ENCODE results near the gene DCC. TPM values are rescaled to one million over a fixed set of nuclear protein-coding genes. Genes with fewer than 3 reads are reported as not detected.

Gene DCC
- total and polyA plus RNA-seq, 7 experiments from 2014 or later = not detected

DNA sequence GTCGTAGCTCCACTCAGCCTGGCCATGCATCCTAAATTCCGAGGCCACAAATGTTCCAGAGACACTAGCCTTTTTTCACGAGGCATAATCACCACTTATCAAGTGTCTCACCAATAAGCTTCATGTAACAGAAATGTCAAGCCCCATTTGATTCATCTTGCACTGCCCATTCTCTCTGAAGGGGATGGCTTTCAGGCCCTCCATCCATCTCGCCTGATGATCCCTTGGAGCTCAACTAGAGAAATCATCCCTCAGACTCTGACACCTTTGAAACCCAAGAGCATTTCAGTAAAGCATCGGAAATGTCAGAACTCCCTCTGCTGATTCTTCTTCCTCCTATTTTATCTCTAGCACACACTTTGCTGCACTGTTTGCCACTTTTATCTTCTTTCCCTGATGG, 91.7 kb downstream of the DCC start:
- ChIA-PET CTCF (no interaction called here), POLR2A (no interaction called here)
- DNase-seq (no peak), ATAC-seq (no peak)
- Histone ChIP-seq H3K36me3 (ENCODE audit: control insufficient read depth in 2 of 3, insufficient read depth in 3 of 3, low read length in 3 of 3) (no peaks in the 10 kb centered on the region), H3K27me3 (ENCODE audit: control insufficient read depth in 2 of 2, insufficient read depth in 2 of 2, low read length in 2 of 2) (no peaks in the 10 kb centered on the region), H3K4me3 (ENCODE audit: low read length) (no peak overlapping the region), H3K4me1 (ENCODE audit: control insufficient read depth in 2 of 2, insufficient read depth in 2 of 2, low read length in 2 of 2) (no peaks in the 10 kb centered on the region), H3K9me3 (ENCODE audit: control insufficient read depth in 2 of 3, low read length in 3 of 3) (no peaks in the 10 kb centered on the region), H3K27ac (ENCODE audit: low read depth, low read length) (no peak overlapping the region)
- intact Hi-C loops (cut with micrococcal nuclease) = no loop called here
- Mint-ChIP-seq H3K9me3 (peaks cover 0 to 23% (median 4%) of the 10 kb centered on the region in 11 donors), H3K27ac (no peak overlapping the region), H3K27me3 (peaks cover 0 to 8% (median 4%) of the 10 kb centered on the region in 5 donors), H3K36me3 (no peaks in the 10 kb centered on the region), H3K4me3 (no peak overlapping the region), H3K4me1 (no peaks in the 10 kb centered on the region)

DNA sequence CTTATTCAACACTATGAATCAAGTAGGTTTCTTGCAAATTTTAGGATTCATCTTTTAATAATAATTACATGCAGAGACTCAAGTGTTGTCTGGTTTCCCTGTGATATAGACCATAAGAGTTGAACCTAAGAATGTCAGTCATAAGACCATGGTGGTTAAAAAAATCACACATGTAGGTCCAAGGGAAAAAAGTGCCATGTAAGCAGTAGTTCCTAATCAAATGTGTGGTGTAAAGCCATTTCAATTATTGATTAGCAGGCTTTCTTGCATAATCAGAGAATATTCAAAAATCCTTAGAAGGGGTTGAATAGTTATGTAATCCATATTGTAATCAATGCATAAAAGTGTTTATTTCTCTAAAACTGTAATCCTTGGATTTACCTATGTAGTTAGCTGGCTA, 93.8 kb downstream of the DCC start:
- H3K36me3 ChIP-seq (ENCODE audit: control insufficient read depth in 2 of 3, insufficient read depth in 3 of 3, low read length in 3 of 3) = no peaks in the 10 kb centered on the region
- no peak overlapping the region for H3K4me3 ChIP-seq (ENCODE audit: low read length)
- ATAC-seq = no peak
- H3K36me3 Mint-ChIP-seq = no peaks in the 10 kb centered on the region
- POLR2A ChIA-PET = no interaction called here
- H3K9me3 ChIP-seq (ENCODE audit: control insufficient read depth in 2 of 3, low read length in 3 of 3) = no peaks in the 10 kb centered on the region
- H3K4me3 Mint-ChIP-seq = no peak overlapping the region
- no peak for DNase-seq
- H3K4me1 ChIP-seq (ENCODE audit: control insufficient read depth in 2 of 2, insufficient read depth in 2 of 2, low read length in 2 of 2) = no peaks in the 10 kb centered on the region
- no peak overlapping the region for H3K27ac ChIP-seq (ENCODE audit: low read depth, low read length)
- CTCF ChIA-PET = no interaction called here
- peaks cover 0 to 8% (median 4%) of the 10 kb centered on the region in 5 donors for H3K27me3 Mint-ChIP-seq
- intact Hi-C loops (cut with micrococcal nuclease) = no loop called here
- H3K27ac Mint-ChIP-seq = no peak overlapping the region
- no peaks in the 10 kb centered on the region for H3K27me3 ChIP-seq (ENCODE audit: control insufficient read depth in 2 of 2, insufficient read depth in 2 of 2, low read length in 2 of 2)
- H3K4me1 Mint-ChIP-seq = no peaks in the 10 kb centered on the region
- peaks cover 0 to 18% (median 4%) of the 10 kb centered on the region in 11 donors for H3K9me3 Mint-ChIP-seq

- Histone ChIP-seq H3K36me3 (ENCODE audit: control insufficient read depth in 2 of 3, insufficient read depth in 3 of 3, low read length in 3 of 3) (no peaks in the 10 kb centered on the region), H3K27me3 (ENCODE audit: control insufficient read depth in 2 of 2, insufficient read depth in 2 of 2, low read length in 2 of 2) (no peaks in the 10 kb centered on the region), H3K4me3 (ENCODE audit: low read length) (no peak overlapping the region), H3K27ac (ENCODE audit: low read depth, low read length) (no peak overlapping the region), H3K9me3 (ENCODE audit: control insufficient read depth in 2 of 3, low read length in 3 of 3) (no peaks in the 10 kb centered on the region), H3K4me1 (ENCODE audit: control insufficient read depth in 2 of 2, insufficient read depth in 2 of 2, low read length in 2 of 2) (no peaks in the 10 kb centered on the region)
- no peak overlapping the region for H3K4me3 Mint-ChIP-seq
- ChIA-PET CTCF (no interaction called here), POLR2A (no interaction called here)
- ATAC-seq = no peak
- intact Hi-C loops (cut with micrococcal nuclease) = no loop called here
- peaks cover 0 to 12% (median 4%) of the 10 kb centered on the region in 11 donors for H3K9me3 Mint-ChIP-seq
- DNase-seq = no peak
- H3K4me1 Mint-ChIP-seq = no peaks in the 10 kb centered on the region
- H3K36me3 Mint-ChIP-seq = no peaks in the 10 kb centered on the region
- H3K27ac Mint-ChIP-seq = no peak overlapping the region
- peaks cover 0 to 8% (median 4%) of the 10 kb centered on the region in 5 donors for H3K27me3 Mint-ChIP-seq
These were observed 95.3 kb downstream of the DCC start for GRCh38 chr18:52435301-52435700.

GRCh38 chr18:52437161-52437560, 97.2 kb downstream of the DCC start:
- no peak for ATAC-seq
- POLR2A ChIA-PET = no interaction called here
- H3K9me3 ChIP-seq (ENCODE audit: control insufficient read depth in 2 of 3, low read length in 3 of 3) = no peaks in the 10 kb centered on the region
- intact Hi-C loops (cut with micrococcal nuclease) = no loop called here
- no peaks in the 10 kb centered on the region for H3K36me3 ChIP-seq (ENCODE audit: control insufficient read depth in 2 of 3, insufficient read depth in 3 of 3, low read length in 3 of 3)
- CTCF ChIA-PET = no interaction called here
- no peak for DNase-seq
- Mint-ChIP-seq H3K27ac (no peak overlapping the region), H3K36me3 (no peaks in the 10 kb centered on the region), H3K27me3 (peaks cover 0 to 8% (median 4%) of the 10 kb centered on the region in 5 donors), H3K4me3 (no peak overlapping the region), H3K9me3 (peaks cover 0 to 12% (median 4%) of the 10 kb centered on the region in 11 donors), H3K4me1 (no peaks in the 10 kb centered on the region)
- no peaks in the 10 kb centered on the region for H3K4me1 ChIP-seq (ENCODE audit: control insufficient read depth in 2 of 2, insufficient read depth in 2 of 2, low read length in 2 of 2)
- no peak overlapping the region for H3K27ac ChIP-seq (ENCODE audit: low read depth, low read length)
- H3K27me3 ChIP-seq (ENCODE audit: control insufficient read depth in 2 of 2, insufficient read depth in 2 of 2, low read length in 2 of 2) = no peaks in the 10 kb centered on the region
- no peak overlapping the region for H3K4me3 ChIP-seq (ENCODE audit: low read length)

GRCh38 chr18:52439457-52439856, 99.5 kb downstream of the DCC start:
- H3K4me1 Mint-ChIP-seq = no peaks in the 10 kb centered on the region
- H3K27ac Mint-ChIP-seq = no peak overlapping the region
- no peak for DNase-seq
- H3K36me3 Mint-ChIP-seq = no peaks in the 10 kb centered on the region
- no peak for ATAC-seq
- ChIA-PET POLR2A (no interaction called here), CTCF (no interaction called here)
- no peaks in the 10 kb centered on the region for H3K9me3 ChIP-seq (ENCODE audit: control insufficient read depth in 2 of 3, low read length in 3 of 3)
- no peak overlapping the region for H3K4me3 Mint-ChIP-seq
- no peaks in the 10 kb centered on the region for H3K36me3 ChIP-seq (ENCODE audit: control insufficient read depth in 2 of 3, insufficient read depth in 3 of 3, low read length in 3 of 3)
- H3K27me3 ChIP-seq (ENCODE audit: control insufficient read depth in 2 of 2, insufficient read depth in 2 of 2, low read length in 2 of 2) = no peaks in the 10 kb centered on the region
- peaks cover 0 to 8% (median 4%) of the 10 kb centered on the region in 5 donors for H3K27me3 Mint-ChIP-seq
- intact Hi-C loops (cut with micrococcal nuclease) = no loop called here
- H3K4me3 ChIP-seq (ENCODE audit: low read length) = no peak overlapping the region
- no peak overlapping the region for H3K27ac ChIP-seq (ENCODE audit: low read depth, low read length)
- H3K4me1 ChIP-seq (ENCODE audit: control insufficient read depth in 2 of 2, insufficient read depth in 2 of 2, low read length in 2 of 2) = no peaks in the 10 kb centered on the region
- H3K9me3 Mint-ChIP-seq = peaks cover 0 to 15% (median 5%) of the 10 kb centered on the region in 11 donors

DNA sequence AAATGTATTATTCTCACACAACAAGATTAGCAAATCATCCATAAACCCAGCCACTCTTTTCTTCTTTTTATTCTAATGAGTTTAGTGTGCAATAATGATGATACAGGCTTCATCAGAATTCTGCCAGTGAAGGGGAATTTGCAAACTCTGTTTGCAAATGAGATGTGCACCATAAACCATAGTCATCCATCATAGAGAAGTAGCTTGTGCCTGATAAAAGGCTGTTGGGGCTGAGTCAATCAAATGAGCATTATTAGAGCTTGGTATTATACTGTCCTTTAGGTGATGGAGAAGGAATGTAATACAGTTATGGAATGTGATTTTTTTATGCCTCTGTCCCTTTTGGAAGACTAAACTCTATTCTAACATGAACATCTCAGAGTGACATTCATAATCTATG, 101.8 kb downstream of the DCC start:
- Histone ChIP-seq H3K4me3 (ENCODE audit: low read length) (no peak overlapping the region), H3K27ac (ENCODE audit: low read depth, low read length) (no peak overlapping the region), H3K4me1 (ENCODE audit: control insufficient read depth in 2 of 2, insufficient read depth in 2 of 2, low read length in 2 of 2) (no peaks in the 10 kb centered on the region), H3K9me3 (ENCODE audit: control insufficient read depth in 2 of 3, low read length in 3 of 3) (no peaks in the 10 kb centered on the region), H3K27me3 (ENCODE audit: control insufficient read depth in 2 of 2, insufficient read depth in 2 of 2, low read length in 2 of 2) (no peaks in the 10 kb centered on the region), H3K36me3 (ENCODE audit: control insufficient read depth in 2 of 3, insufficient read depth in 3 of 3, low read length in 3 of 3) (no peaks in the 10 kb centered on the region)
- ATAC-seq = no peak
- H3K27me3 Mint-ChIP-seq = no peaks in the 10 kb centered on the region
- H3K4me1 Mint-ChIP-seq = no peaks in the 10 kb centered on the region
- H3K9me3 Mint-ChIP-seq = peaks cover 0 to 8% (median 2%) of the 10 kb centered on the region in 11 donors
- ChIA-PET CTCF (no interaction called here), POLR2A (no interaction called here)
- no peak overlapping the region for H3K27ac Mint-ChIP-seq
- H3K4me3 Mint-ChIP-seq = no peak overlapping the region
- intact Hi-C loops (cut with micrococcal nuclease) = no loop called here
- DNase-seq = no peak
- no peaks in the 10 kb centered on the region for H3K36me3 Mint-ChIP-seq

DNA sequence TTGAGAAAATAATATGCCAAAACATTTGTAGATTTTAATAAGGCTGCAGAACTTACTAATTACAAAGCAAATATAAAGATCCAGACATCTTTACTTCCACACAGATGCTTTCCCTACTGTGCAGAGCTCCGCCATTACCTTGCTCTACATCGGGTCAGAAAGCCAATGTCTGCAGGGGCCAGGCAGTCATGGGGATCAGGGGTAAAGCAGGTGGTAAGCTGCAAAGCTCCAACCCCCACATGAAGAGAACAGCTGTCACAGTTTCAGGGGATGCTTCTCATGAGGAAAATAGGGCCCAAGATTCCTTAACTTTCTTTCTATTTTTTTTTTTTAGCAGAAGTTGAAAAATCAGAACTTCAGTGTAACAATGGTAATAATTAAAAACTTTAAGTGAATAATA, 102.7 kb downstream of the DCC start:
- Histone ChIP-seq H3K27ac (ENCODE audit: low read depth, low read length) (no peak overlapping the region), H3K4me1 (ENCODE audit: control insufficient read depth in 2 of 2, insufficient read depth in 2 of 2, low read length in 2 of 2) (no peaks in the 10 kb centered on the region), H3K4me3 (ENCODE audit: low read length) (no peak overlapping the region), H3K9me3 (ENCODE audit: control insufficient read depth in 2 of 3, low read length in 3 of 3) (no peaks in the 10 kb centered on the region), H3K27me3 (ENCODE audit: control insufficient read depth in 2 of 2, insufficient read depth in 2 of 2, low read length in 2 of 2) (no peaks in the 10 kb centered on the region), H3K36me3 (ENCODE audit: control insufficient read depth in 2 of 3, insufficient read depth in 3 of 3, low read length in 3 of 3) (no peaks in the 10 kb centered on the region)
- Mint-ChIP-seq H3K4me1 (no peaks in the 10 kb centered on the region), H3K9me3 (peaks cover 0 to 8% (median 4%) of the 10 kb centered on the region in 11 donors), H3K36me3 (no peaks in the 10 kb centered on the region), H3K4me3 (no peak overlapping the region), H3K27ac (no peak overlapping the region), H3K27me3 (no peaks in the 10 kb centered on the region)
- ATAC-seq (no peak), DNase-seq (no peak)
- intact Hi-C loops (cut with micrococcal nuclease) = no loop called here
- ChIA-PET CTCF (no interaction called here), POLR2A (no interaction called here)

All from naive thymus-derived CD4-positive, alpha-beta T cell (primary cell).